Chondrocyte (in vitro differentiated cells): ENCODE data around the gene MUS81. TPM values are rescaled to one million over a fixed set of nuclear protein-coding genes. Genes with fewer than 3 reads are reported as not detected.
"Not testable (repeated sequence)": the region's sequence is repeated elsewhere in the genome, so short reads cannot be mapped to it uniquely, and the experiment has no call there.

ENCODE experiments used
- DNase-seq: peaks from one replicate; pipeline ENCODE4 v3.0.0; 2021; ENCODE audit warnings: mixed read lengths, low spot score
- H3K27ac Mint-ChIP-seq: one replicate; pipeline ENCODE4 v1.8.0; 2021; ENCODE audit warnings: mild to moderate bottlenecking, moderate library complexity, mixed read lengths; ENCODE audit not compliant: unreplicated experiment
- H3K27me3 Mint-ChIP-seq: 2 replicates; pipeline ENCODE4 v1.8.0; 2021; ENCODE audit warnings: low read depth, mixed read lengths
- H3K36me3 Mint-ChIP-seq: 2 replicates; pipeline ENCODE4 v1.8.0; 2021; ENCODE audit warnings: low read depth, mixed read lengths
- H3K4me1 Mint-ChIP-seq: 2 replicates; pipeline ENCODE4 v1.8.0; 2021; ENCODE audit warnings: low read depth, mild to moderate bottlenecking, mixed read lengths
- H3K4me3 Mint-ChIP-seq: one replicate; pipeline ENCODE4 v1.8.0; 2021; ENCODE audit warnings: mild to moderate bottlenecking, moderate library complexity, mixed read lengths; ENCODE audit not compliant: unreplicated experiment
- H3K9me3 Mint-ChIP-seq: 2 replicates; pipeline ENCODE4 v1.8.0; 2021; ENCODE audit warnings: low read depth, mixed read lengths
- total RNA-seq: library from RNA; stranded (reverse); gene quantifications from 3 replicates; pipeline ENCODE4 v1.2.1, GENCODE V29; 2021
- TF ChIP-seq, protein P1 (sequence below): fragments of 200-600 bp; sonication (generic); IDR thresholded peaks from 2 replicates; pipeline ENCODE4 v1.5.0; 2021; ENCODE audit warnings: antibody characterized with exemption, mild to moderate bottlenecking, moderate library complexity

MUS81 gene
- total RNA-seq, 1 donor from 2014 or later: 68.4 TPM

DNA sequence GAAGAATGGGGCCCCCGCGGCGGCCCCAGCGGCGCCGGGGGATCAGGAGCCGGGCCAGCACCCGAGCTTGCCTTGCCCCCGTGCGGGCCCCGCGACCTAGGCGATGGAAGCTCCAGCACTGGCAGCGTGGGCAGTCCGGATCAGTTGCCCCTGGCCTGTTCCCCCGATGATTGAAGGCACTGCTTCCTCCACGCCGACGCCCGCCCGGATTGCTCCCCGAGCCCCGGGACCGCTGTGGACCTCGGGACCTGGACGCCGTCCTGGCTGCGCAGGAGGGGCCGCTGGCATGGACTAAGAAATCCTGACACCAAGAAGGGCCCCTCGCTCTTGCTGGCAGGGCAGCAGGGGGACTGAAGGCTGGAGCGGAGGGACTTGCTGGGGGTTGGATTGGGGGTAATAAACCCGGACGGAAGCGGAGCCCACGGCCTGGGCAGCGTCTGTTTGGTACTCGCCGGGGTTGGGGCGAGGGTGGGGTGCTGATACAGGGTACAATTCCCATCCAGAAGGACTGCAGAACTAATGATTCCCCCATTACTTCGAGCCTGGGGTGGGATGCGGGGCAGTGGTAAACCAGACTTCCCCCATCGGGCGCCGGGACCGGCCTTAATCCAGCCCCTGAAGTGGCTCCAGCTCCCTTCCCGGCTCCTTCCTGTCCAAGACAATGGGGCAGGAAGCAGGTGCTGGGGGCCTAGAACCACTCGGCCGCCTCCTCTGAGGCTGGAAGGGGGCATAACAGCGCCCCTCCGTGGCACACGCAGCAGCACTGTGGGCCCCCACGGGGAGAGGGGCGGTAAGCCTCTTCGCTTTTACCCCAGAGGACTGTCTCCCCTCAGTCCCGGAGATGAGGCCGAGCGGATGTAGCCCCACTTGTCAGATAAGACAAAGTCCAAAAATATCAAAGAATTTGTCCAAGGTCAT, 31.2 kb downstream of the MUS81 start:
- peak overlapping the region; percentile 45 for H3K27ac Mint-ChIP-seq
- H3K9me3 Mint-ChIP-seq: no peaks in the 10 kb centered on the region
- peaks cover 9% of the 10 kb centered on the region for H3K36me3 Mint-ChIP-seq
- TF ChIP-seq, protein P1, sequence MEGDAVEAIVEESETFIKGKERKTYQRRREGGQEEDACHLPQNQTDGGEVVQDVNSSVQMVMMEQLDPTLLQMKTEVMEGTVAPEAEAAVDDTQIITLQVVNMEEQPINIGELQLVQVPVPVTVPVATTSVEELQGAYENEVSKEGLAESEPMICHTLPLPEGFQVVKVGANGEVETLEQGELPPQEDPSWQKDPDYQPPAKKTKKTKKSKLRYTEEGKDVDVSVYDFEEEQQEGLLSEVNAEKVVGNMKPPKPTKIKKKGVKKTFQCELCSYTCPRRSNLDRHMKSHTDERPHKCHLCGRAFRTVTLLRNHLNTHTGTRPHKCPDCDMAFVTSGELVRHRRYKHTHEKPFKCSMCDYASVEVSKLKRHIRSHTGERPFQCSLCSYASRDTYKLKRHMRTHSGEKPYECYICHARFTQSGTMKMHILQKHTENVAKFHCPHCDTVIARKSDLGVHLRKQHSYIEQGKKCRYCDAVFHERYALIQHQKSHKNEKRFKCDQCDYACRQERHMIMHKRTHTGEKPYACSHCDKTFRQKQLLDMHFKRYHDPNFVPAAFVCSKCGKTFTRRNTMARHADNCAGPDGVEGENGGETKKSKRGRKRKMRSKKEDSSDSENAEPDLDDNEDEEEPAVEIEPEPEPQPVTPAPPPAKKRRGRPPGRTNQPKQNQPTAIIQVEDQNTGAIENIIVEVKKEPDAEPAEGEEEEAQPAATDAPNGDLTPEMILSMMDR: peak; percentile 54
- DNase-seq: no peak
- peak overlapping the region; percentile 71 for H3K4me3 Mint-ChIP-seq
- no peaks in the 10 kb centered on the region for H3K27me3 Mint-ChIP-seq
- H3K4me1 Mint-ChIP-seq: peaks cover 50% of the 10 kb centered on the region

- not testable (repeated sequence) for H3K9me3 Mint-ChIP-seq, H3K36me3 Mint-ChIP-seq, H3K27me3 Mint-ChIP-seq, DNase-seq
- Mint-ChIP-seq H3K4me1 (peaks cover 47% of the 10 kb centered on the region), H3K27ac (peak overlapping the region; percentile 72), H3K4me3 (peak overlapping the region; percentile 71)
Observed at GRCh38 chr11:65892137-65892540, 31.9 kb downstream of the MUS81 start.

- Mint-ChIP-seq H3K27ac (peak overlapping the region; percentile 72), H3K9me3 (no peaks in the 10 kb centered on the region), H3K4me3 (peak overlapping the region; percentile 71), H3K4me1 (peaks cover 46% of the 10 kb centered on the region), H3K36me3 (peaks cover 4% of the 10 kb centered on the region), H3K27me3 (no peaks in the 10 kb centered on the region)
- TF ChIP-seq, protein P1: no peak
- no peak for DNase-seq
Observed at GRCh38 chr11:65892661-65893317, 32.6 kb downstream of the MUS81 start.

GRCh38 chr11:65894034-65894591, 33.9 kb downstream of the MUS81 start:
- DNase-seq: peak; percentile 88
- H3K4me3 Mint-ChIP-seq: no peak overlapping the region
- H3K4me1 Mint-ChIP-seq: peaks cover 45% of the 10 kb centered on the region
- TF ChIP-seq, protein P1: peak; percentile 12
- no peaks in the 10 kb centered on the region for H3K9me3 Mint-ChIP-seq
- H3K36me3 Mint-ChIP-seq: peaks cover 3% of the 10 kb centered on the region
- peak overlapping the region; percentile 57 for H3K27ac Mint-ChIP-seq
- H3K27me3 Mint-ChIP-seq: no peaks in the 10 kb centered on the region

DNA sequence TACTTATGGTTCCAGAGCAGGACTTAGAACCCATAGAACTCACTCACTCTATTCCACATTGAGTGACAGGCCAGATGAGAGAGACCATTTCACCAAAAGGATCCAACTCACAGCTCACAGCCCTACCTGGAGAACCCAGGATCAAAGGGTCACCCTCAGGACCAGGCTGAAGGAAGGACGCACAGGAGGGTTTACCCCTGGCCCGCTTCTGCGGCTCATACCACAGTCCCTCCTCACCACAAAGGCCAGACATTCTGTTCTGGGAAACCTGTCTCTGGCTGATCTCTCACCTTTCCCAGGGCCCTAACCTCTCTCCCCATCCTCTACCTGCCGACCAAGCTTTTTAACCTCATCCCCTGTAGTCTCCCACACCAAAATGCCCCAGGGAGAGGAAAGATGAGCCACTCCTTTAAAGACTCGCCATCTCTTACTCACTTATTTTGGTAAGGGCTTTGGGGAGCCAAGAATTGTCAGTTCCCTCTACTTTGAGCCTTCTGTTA, 35.3 kb downstream of the MUS81 start:
- Mint-ChIP-seq H3K36me3 (peaks cover 3% of the 10 kb centered on the region), H3K9me3 (no peaks in the 10 kb centered on the region), H3K4me3 (no peak overlapping the region), H3K27ac (peak overlapping the region; percentile 0), H3K27me3 (no peaks in the 10 kb centered on the region), H3K4me1 (peaks cover 32% of the 10 kb centered on the region)
- DNase-seq: no peak
- TF ChIP-seq, protein P1: no peak
